ENCODE data around the gene FTH1. TPM values are rescaled to one million over a fixed set of nuclear protein-coding genes. Genes with fewer than 3 reads are reported as not detected.

The FTH1 gene
- total and polyA plus RNA-seq, 2 of the 4 experiments (the other 2 are of a cell fraction): 344 to 2,516 TPM

DNA sequence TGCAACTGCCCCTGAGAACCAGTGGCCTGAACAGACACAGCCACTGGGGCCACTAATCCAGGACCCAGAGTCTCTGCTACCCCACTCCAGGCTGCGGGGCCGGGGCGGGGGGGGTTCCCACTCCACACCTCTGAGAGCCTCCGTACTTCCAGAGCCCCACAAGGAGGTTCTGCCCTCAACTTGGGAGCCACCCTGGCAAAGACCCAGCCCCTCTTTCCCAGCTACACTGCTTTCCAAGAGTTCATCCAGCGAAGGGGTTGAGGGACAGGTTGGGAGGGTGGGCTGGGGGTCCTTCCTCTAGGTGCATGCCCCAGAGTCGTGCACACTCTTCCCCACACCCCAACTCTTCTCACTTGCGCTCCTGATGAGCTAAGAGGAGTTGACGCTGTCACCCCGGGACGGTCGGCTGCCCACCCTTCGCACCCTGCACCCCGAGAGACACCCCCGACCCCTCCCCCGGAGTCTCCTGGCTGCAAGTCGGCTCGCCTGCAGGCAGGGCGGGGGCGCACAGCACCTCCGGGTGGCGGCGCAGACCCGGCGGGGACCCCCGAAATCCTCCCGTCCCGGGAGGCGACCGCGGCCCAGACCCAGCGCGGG, 50.6 kb downstream of the FTH1 start (continued):
- no peak for TF ChIP-seq CHD1 (IDR thresholded peaks at IDR 0.05; ENCODE audit: low read depth, low read length)

- no peak overlapping the region for H2AK5ac ChIP-seq (ENCODE audit: low read depth, low read length)
- H3K23ac ChIP-seq (ENCODE audit: low read depth, low read length): no peak overlapping the region
- peaks cover 20% of the 10 kb centered on the region for H3K27me3 ChIP-seq (ENCODE audit: control insufficient read depth, insufficient read depth, low read length)
- no peak overlapping the region for H3K4me3 ChIP-seq (ENCODE audit: insufficient read depth, low read depth, low read length)
- H4K5ac ChIP-seq (ENCODE audit: low read depth, low read length): no peak overlapping the region
- H3K4me2 ChIP-seq (ENCODE audit: low read depth, low read length): no peak overlapping the region
- DNase-seq (no peak), ATAC-seq (ENCODE audit: low read depth) (no peak)
- in situ Hi-C loops (cut with MboI; ENCODE audit: low sequenced_read_pairs): no loop called here
- H2AFZ ChIP-seq (replicated peaks; ENCODE audit: low read length, poor library complexity): peak overlapping the region; percentile 23
- dilution Hi-C loops (cut with HindIII; ENCODE audit: low sequenced_read_pairs, unreplicated experiment): no loop called here
- no peaks in the 10 kb centered on the region; the same call in 1 of the 2 replicates for H3K4me1 ChIP-seq (ENCODE audit: control insufficient read depth, insufficient read depth, low read length)
- H4K8ac ChIP-seq (ENCODE audit: low read depth in 2 of 2, low read length in 2 of 2): no peak overlapping the region
- 100% methylated on average over 2 of the region's 7 CpGs; no CpG with 5 or more reads in 1 of the 2 experiments for WGBS, 2 experiments (ENCODE audit: extremely low coverage in 2 of 2, insufficient read length in 1 of 2)
- no peak overlapping the region for H3K4ac ChIP-seq (ENCODE audit: low read depth, low read length)
- H2BK5ac ChIP-seq (ENCODE audit: low read depth, low read length, poor library complexity, severe bottlenecking): no peak overlapping the region
- H2BK120ac ChIP-seq (ENCODE audit: low read depth, low read length): no peak overlapping the region
- TF ChIP-seq MXI1 (IDR thresholded peaks at IDR 0.05; ENCODE audit: borderline replicate concordance, low read depth, low read length): no peak
- TF ChIP-seq MAZ (IDR thresholded peaks at IDR 0.05; ENCODE audit: borderline replicate concordance, low read depth, low read length): no peak
- no peak for TF ChIP-seq FOS (IDR thresholded peaks at IDR 0.05; ENCODE audit: low read depth, low read length)
- TF ChIP-seq RFX5 (IDR thresholded peaks at IDR 0.05; ENCODE audit: low read depth, low read length): no peak
- H2BK20ac ChIP-seq (ENCODE audit: low read depth, low read length): no peak overlapping the region
- H3K36me3 ChIP-seq (ENCODE audit: control insufficient read depth, insufficient read depth, low read length): no peaks in the 10 kb centered on the region
- no peak overlapping the region for H2BK15ac ChIP-seq (ENCODE audit: low read depth, low read length)
- intact Hi-C loops (cut with micrococcal nuclease): no loop called here
- no TSS peak for BruUV-seq (replicated peaks)
- H3K27ac ChIP-seq (ENCODE audit: insufficient read depth, low read length): no peak overlapping the region
- H3K9me3 ChIP-seq (ENCODE audit: control insufficient read depth, insufficient read depth, low read length): no peaks in the 10 kb centered on the region
- ChIA-PET CTCF (interaction anchor here (0.6 kb wide), 1 partner anchor 33 kb away, joined by 3 read pairs; no protein-coding TSS in a partner anchor), POLR2A (ENCODE audit: unreplicated experiment) (no interaction called here)
- peak overlapping the region; percentile 37 for H2AK9ac ChIP-seq (replicated peaks; ENCODE audit: low read depth, low read length, poor library complexity)
- no peak overlapping the region for H3K56ac ChIP-seq (ENCODE audit: extremely low read depth, insufficient read depth, low read length)
- 0 out of 2 replicates have a peak, but pooled peaks cover 4% of the 10 kb centered on the region for H3K9me1 ChIP-seq (ENCODE audit: insufficient read depth, low read length)
- 0 out of 4 replicates have a peak, but pooled peaks cover 0 to 3% of the 10 kb centered on the region in 2 experiments for H3K79me1 ChIP-seq (ENCODE audit: low read depth in 1 of 2, low read length in 2 of 2)
- no peak overlapping the region for H3K18ac ChIP-seq (ENCODE audit: low read depth, low read length)
- no peak overlapping the region for H4K91ac ChIP-seq (ENCODE audit: insufficient read depth, low read depth, low read length)
- H3K14ac ChIP-seq (replicated peaks; ENCODE audit: low read depth, low read length): no peak overlapping the region
- no peak overlapping the region for H3K9ac ChIP-seq (ENCODE audit: low read depth, low read length)
- H4K20me1 ChIP-seq (ENCODE audit: insufficient read depth, low read length): peaks cover 3% of the 10 kb centered on the region; the same call in 1 of the 2 replicates
These were observed 52.8 kb downstream of the FTH1 start for GRCh38 chr11:61914471-61915171.

Small RNA genes lying within 50 kb of the gene (microRNA-seq; reads per million reads assigned to microRNA genes)
- not detected for gene RNU6-1243P (ENCODE audit: insufficient read depth, insufficient read length)

Small RNA genes lying within 50 kb of the gene (small RNA-seq; reads per million reads assigned to genes)
- gene RNU6-1243P: 0 to 0.08 (median 0) reads per million in 5 experiments

Other genes starting within 250 kb of the FTH1 start
- 1.6 and 1.7 TPM in 2 replicates for gene MYRF, start 215.0 kb downstream of the FTH1 start, total RNA-seq (2012; rRNA removed)
- gene MYRF, start 215.0 kb downstream of the FTH1 start, polyA plus RNA-seq (2012; rRNA removed): 10.6 and 10.7 TPM in 2 replicates
- gene TMEM258, start 175.0 kb downstream of the FTH1 start, total RNA-seq (2012; rRNA removed): 70.0 and 107 TPM in 2 replicates
- gene TMEM258, start 175.0 kb downstream of the FTH1 start, polyA plus RNA-seq (2012; rRNA removed): 280 and 290 TPM in 2 replicates
- 41.9 and 43.9 TPM in 2 replicates for gene FEN1, start 174.7 kb downstream of the FTH1 start, total RNA-seq (2012; rRNA removed)
- gene FEN1, start 174.7 kb downstream of the FTH1 start, polyA plus RNA-seq (2012; rRNA removed): 21.3 and 23.0 TPM in 2 replicates
- 16.3 and 16.9 TPM in 2 replicates for gene FADS1, start 150.6 kb downstream of the FTH1 start, total RNA-seq (2012; rRNA removed)
- 17.6 and 18.4 TPM in 2 replicates for gene FADS1, start 150.6 kb downstream of the FTH1 start, polyA plus RNA-seq (2012; rRNA removed)
- 31.9 and 33.3 TPM in 2 replicates for gene FADS2, start 139.3 kb downstream of the FTH1 start, total RNA-seq (2012; rRNA removed)
- 88.4 and 98.4 TPM in 2 replicates for gene FADS2, start 139.3 kb downstream of the FTH1 start, polyA plus RNA-seq (2012; rRNA removed)
- 38.0 and 54.5 TPM in 2 replicates for gene FADS3, start 76.1 kb downstream of the FTH1 start, total RNA-seq (2012; rRNA removed)
- 110 and 147 TPM in 2 replicates for gene FADS3, start 76.1 kb downstream of the FTH1 start, polyA plus RNA-seq (2012; rRNA removed)
- gene RAB3IL1, start 50.1 kb downstream of the FTH1 start, total RNA-seq (2012; rRNA removed): 0.28 and 0.72 TPM in 2 replicates
- gene RAB3IL1, start 50.1 kb downstream of the FTH1 start, polyA plus RNA-seq (2012; rRNA removed): 1.9 TPM in 2 replicates
- gene BEST1, start 17.3 kb downstream of the FTH1 start, total RNA-seq (2012; rRNA removed): 0.83 and 0.90 TPM in 2 replicates
- 1.2 and 1.4 TPM in 2 replicates for gene BEST1, start 17.3 kb downstream of the FTH1 start, polyA plus RNA-seq (2012; rRNA removed)
- gene INCENP, start 156.4 kb upstream of the FTH1 start, total RNA-seq (2012; rRNA removed): 23.8 and 26.9 TPM in 2 replicates
- gene INCENP, start 156.4 kb upstream of the FTH1 start, polyA plus RNA-seq (2012; rRNA removed): 17.7 and 18.6 TPM in 2 replicates
- not detected in 2 replicates for gene SCGB1D1, start 222.6 kb upstream of the FTH1 start, total RNA-seq (2012; rRNA removed)
- gene SCGB1D1, start 222.6 kb upstream of the FTH1 start, polyA plus RNA-seq (2012; rRNA removed): not detected in 2 replicates
- gene SCGB2A1, start 241.0 kb upstream of the FTH1 start, total RNA-seq (2012; rRNA removed): not detected in 2 replicates
- not detected in 2 replicates for gene SCGB2A1, start 241.0 kb upstream of the FTH1 start, polyA plus RNA-seq (2012; rRNA removed)

Measured in IMR-90 (cell line).